B cell (primary cell): ENCODE measurements around the gene KRTAP5-9. TPM values are rescaled to one million over a fixed set of nuclear protein-coding genes. Genes with fewer than 3 reads are reported as not detected.

ENCODE experiments used
- ATAC-seq: fragments of 200-7000 bp; cut with Tn5 transposase; one replicate; pipeline ENCODE4 v1.10.0; 2021; ENCODE audit warnings: low read depth, mild to moderate bottlenecking, moderate number of reproducible peaks, moderate library complexity
- CTCF ChIA-PET: fragments of 350-600 bp; sonication (Branson Sonifier 250); formaldehyde crosslinking; loops from one replicate; lab custom pipeline; 2021; ENCODE audit warnings: antibody characterized with exemption, inconsistent platforms; lab: Charles Lee
- POLR2A ChIA-PET: fragments of 350-600 bp; sonication (Branson Sonifier 250); formaldehyde crosslinking; loops from one replicate; lab custom pipeline; 2021; ENCODE audit warnings: antibody characterized with exemption; lab: Charles Lee
- DNase-seq: peaks from one replicate; pipeline ENCODE4 v3.0.0; 2013
- H2AFZ ChIP-seq: 2 replicates; pipeline ENCODE4 v1.6.1; 2012; ENCODE audit warnings: mild to moderate bottlenecking, low read depth, low read length; ENCODE audit not compliant: insufficient read depth, poor library complexity, severe bottlenecking
- H3K27ac ChIP-seq, 2 donors: 1 replicate in 1 of 2; 2 replicates in 1 of 2; pipeline ENCODE4 v1.5.1; 2012 to 2013; ENCODE audit warnings: low read length in 2 of 2, mild to moderate bottlenecking in 2 of 2, moderate library complexity in 1 of 2
- H3K27me3 ChIP-seq, 4 experiments: fragments of 200-600 bp in 1 of 4; sonication (generic) in 1 of 4; replicated peaks in 1 of 4; 1 replicate in 2 of 4; 2 replicates in 2 of 4; pipeline versions ENCODE4 v1.6.1 to v1.7.0; 2013 to 2016; ENCODE audit warnings: low read length in 3 of 4, mild to moderate bottlenecking in 2 of 4, mixed read lengths in 1 of 4, moderate library complexity in 1 of 4; ENCODE audit not compliant: insufficient read depth in 4 of 4, control insufficient read depth in 3 of 4; ENCODE audit errors: control extremely low read depth in 1 of 4
- H3K36me3 ChIP-seq, 2 experiments: replicated peaks in 1 of 2; 1 replicate in 1 of 2; 2 replicates in 1 of 2; pipeline versions ENCODE4 v1.6.1 to v1.7.1; 2013; ENCODE audit warnings: low read length in 1 of 2; ENCODE audit not compliant: insufficient read depth in 2 of 2, control insufficient read depth in 1 of 2; ENCODE audit errors: control extremely low read depth in 1 of 2, extremely low read depth in 1 of 2
- H3K4me1 ChIP-seq, 2 donors: fragments of 200-600 bp in 1 of 2; sonication (generic) in 1 of 2; 1 replicate in 1 of 2; 2 replicates in 1 of 2; pipeline versions ENCODE4 v1.5.1 to v1.6.1; 2013 to 2017; ENCODE audit warnings: low read length in 2 of 2; ENCODE audit not compliant: control insufficient read depth in 2 of 2, insufficient read depth in 2 of 2
- H3K4me2 ChIP-seq: replicated peaks from 2 replicates; pipeline ENCODE3; 2012; ENCODE audit warnings: mild to moderate bottlenecking, low read depth, low read length; ENCODE audit not compliant: poor library complexity, severe bottlenecking
- H3K4me3 ChIP-seq, 5 experiments: fragments of 200-600 bp in 1 of 5; sonication (generic) in 1 of 5; 1 replicate in 3 of 5; 2 replicates in 2 of 5; pipeline versions ENCODE4 v1.5.1 to v1.7.0; 2011 to 2016; ENCODE audit warnings: low read length in 4 of 5, mild to moderate bottlenecking in 4 of 5, low read depth in 2 of 5, control low read depth in 1 of 5, moderate library complexity in 1 of 5; ENCODE audit not compliant: insufficient read depth in 1 of 5; ENCODE audit errors: control extremely low read depth in 1 of 5, extremely low read depth in 1 of 5
- H3K79me2 ChIP-seq: fragments of 200-600 bp; sonication (generic); one replicate; pipeline ENCODE4 v1.6.0; 2016; ENCODE audit warnings: low read length; ENCODE audit not compliant: control insufficient read depth, insufficient read depth
- H3K9ac ChIP-seq: fragments of 200-600 bp; sonication (generic); 2 replicates; pipeline ENCODE4 v1.6.1; 2017; ENCODE audit warnings: mild to moderate bottlenecking, low read length, moderate library complexity
- H3K9me3 ChIP-seq, 3 donors: one replicate each; pipeline versions ENCODE4 v1.6.1 to v1.7.1; 2013; ENCODE audit warnings: low read length in 2 of 3; ENCODE audit not compliant: control insufficient read depth in 2 of 3, insufficient read depth in 1 of 3; ENCODE audit errors: control extremely low read depth in 1 of 3
- H4K20me1 ChIP-seq: 2 replicates; pipeline ENCODE4 v1.6.0; 2012; ENCODE audit warnings: mild to moderate bottlenecking, low read length; ENCODE audit not compliant: insufficient read depth, control insufficient read depth, poor library complexity, severe bottlenecking
- H3K27ac Mint-ChIP-seq: one replicate; pipeline ENCODE4 v1.8.0; 2021; ENCODE audit warnings: mixed read lengths
- H3K27me3 Mint-ChIP-seq: one replicate; pipeline ENCODE4 v1.8.0; 2021; ENCODE audit warnings: mixed read lengths
- H3K4me1 Mint-ChIP-seq: one replicate; pipeline ENCODE4 v1.8.0; 2021; ENCODE audit warnings: mixed read lengths
- H3K4me3 Mint-ChIP-seq: one replicate; pipeline ENCODE4 v1.8.0; 2021; ENCODE audit warnings: mixed read lengths
- H3K9me3 Mint-ChIP-seq: one replicate; pipeline ENCODE4 v1.8.0; 2022; ENCODE audit warnings: mixed read lengths; ENCODE audit not compliant: insufficient read depth
- CTCF ChIP-seq: fragments of 200-600 bp; IDR thresholded peaks from one replicate; pipeline ENCODE4 v1.8.0; 2022; ENCODE audit warnings: antibody characterized with exemption, mild to moderate bottlenecking
- EZH2 ChIP-seq: IDR thresholded peaks from 2 replicates; pipeline ENCODE4 v1.6.1; 2012; ENCODE audit warnings: borderline replicate concordance, low read depth, mild to moderate bottlenecking, moderate library complexity, low read length; ENCODE audit not compliant: insufficient read depth, poor library complexity, severe bottlenecking
- WGBS: methylation state at CpG from one replicate; pipeline ENCODE4 v1.1.5; 2013; ENCODE audit warnings: missing lambda C conversion rate; ENCODE audit not compliant: insufficient coverage; 5-methylcytosine and 5-hydroxymethylcytosine counted together
- intact Hi-C: fragments of 100-400 bp; cut with micrococcal nuclease; formaldehyde crosslinking; loops from one replicate; pipeline ENCODE4 v1.10.0; 2022
- polyA plus RNA-seq: library from polyadenylated mRNA; depleted of rRNA; stranded (reverse); fragments of >200 nt; gene quantifications from 2 replicates; pipeline ENCODE4 v1.2.3, GENCODE V29; 2012
- total RNA-seq, 2 donors: library from RNA; stranded (reverse); fragments of 120-200 nt in 1 of 2; gene quantifications; 1 replicate in 1 of 2; 2 replicates in 1 of 2; pipeline versions ENCODE4 v1.2.3 to v1.2.4, GENCODE V29; 2013 to 2022

Gene KRTAP5-9
- total and polyA plus RNA-seq, 2 donors (not counting 1 experiment from before 2014, with no cell fraction given) = 0.34 to 0.95 TPM

GRCh38 chr11:71527576-71528210 is 20.5 kb upstream of the KRTAP5-9 start:
- no peak for ATAC-seq
- WGBS = 90% methylated on average over 6 of the region's 6 CpGs
- Mint-ChIP-seq H3K4me3 (no peak overlapping the region), H3K27ac (no peak overlapping the region), H3K27me3 (peaks cover 11% of the 10 kb centered on the region), H3K4me1 (peaks cover 4% of the 10 kb centered on the region), H3K9me3 (no peaks in the 10 kb centered on the region)
- Histone ChIP-seq H3K9ac (no peak overlapping the region), H2AFZ (no peak overlapping the region), H3K79me2 (no peaks in the 10 kb centered on the region), H3K4me1 (no peaks in the 10 kb centered on the region), H4K20me1 (no peaks in the 10 kb centered on the region), H3K27ac (no peak overlapping the region), H3K36me3 (no peaks in the 10 kb centered on the region), H3K9me3 (peaks cover 0 to 4% (median 0%) of the 10 kb centered on the region in 3 donors), H3K4me2 (no peak overlapping the region), H3K4me3 (no peak overlapping the region), H3K27me3 (peaks cover 0 to 3% (median 0%) of the 10 kb centered on the region in 4 experiments)
- no peak for DNase-seq
- ChIA-PET CTCF (no interaction called here), POLR2A (no interaction called here)
- TF ChIP-seq CTCF = no peak
- no peak for TF ChIP-seq EZH2
- intact Hi-C loops = no loop called here

- no peak overlapping the region for H3K4me3 Mint-ChIP-seq
- DNase-seq (no peak), ATAC-seq (no peak)
- Histone ChIP-seq H3K27me3 (peaks cover 0 to 3% (median 0%) of the 10 kb centered on the region in 4 experiments), H3K9me3 (peaks cover 0 to under 1% (median 0%) of the 10 kb centered on the region in 3 donors), H3K4me2 (no peak overlapping the region), H4K20me1 (no peaks in the 10 kb centered on the region), H3K79me2 (no peaks in the 10 kb centered on the region), H3K27ac (no peak overlapping the region), H3K4me1 (no peaks in the 10 kb centered on the region), H2AFZ (no peak overlapping the region), H3K4me3 (no peak overlapping the region), H3K9ac (no peak overlapping the region), H3K36me3 (no peaks in the 10 kb centered on the region)
- peaks cover 4% of the 10 kb centered on the region for H3K4me1 Mint-ChIP-seq
- ChIA-PET CTCF (no interaction called here), POLR2A (no interaction called here)
- H3K27ac Mint-ChIP-seq = no peak overlapping the region
- H3K9me3 Mint-ChIP-seq = no peaks in the 10 kb centered on the region
- TF ChIP-seq EZH2 (no peak), CTCF (no peak)
- H3K27me3 Mint-ChIP-seq = peaks cover 11% of the 10 kb centered on the region
- intact Hi-C loops = no loop called here
- 96% methylated on average over 6 of the region's 11 CpGs for WGBS
Observed at GRCh38 chr11:71530602-71531001, 17.6 kb upstream of the KRTAP5-9 start.
